ENCODE data around the gene PDE11A.
"Not testable (repeated sequence)": the region's sequence is repeated elsewhere in the genome, so short reads cannot be mapped to it uniquely, and the experiment has no call there.

DNA sequence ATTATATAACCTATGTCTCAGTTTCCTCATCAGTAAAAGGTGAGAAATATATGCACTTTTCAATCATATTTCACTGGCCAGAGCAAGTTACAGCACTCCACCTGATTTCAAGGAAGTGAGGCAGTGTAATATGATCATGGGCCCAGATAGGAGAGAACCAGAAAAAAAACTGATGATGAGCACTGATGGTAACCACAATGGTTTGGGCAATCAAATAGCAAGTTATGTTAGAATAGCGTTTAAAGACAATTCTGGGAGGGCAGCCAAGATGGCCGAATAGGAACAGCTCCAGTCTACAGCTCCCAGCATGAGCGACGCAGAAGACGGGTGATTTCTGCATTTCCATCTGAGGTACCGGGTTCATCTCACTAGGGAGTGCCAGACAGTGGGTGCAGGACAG lies 287.4 kb downstream of the PDE11A start:
- TF ChIP-seq, protein P1, sequence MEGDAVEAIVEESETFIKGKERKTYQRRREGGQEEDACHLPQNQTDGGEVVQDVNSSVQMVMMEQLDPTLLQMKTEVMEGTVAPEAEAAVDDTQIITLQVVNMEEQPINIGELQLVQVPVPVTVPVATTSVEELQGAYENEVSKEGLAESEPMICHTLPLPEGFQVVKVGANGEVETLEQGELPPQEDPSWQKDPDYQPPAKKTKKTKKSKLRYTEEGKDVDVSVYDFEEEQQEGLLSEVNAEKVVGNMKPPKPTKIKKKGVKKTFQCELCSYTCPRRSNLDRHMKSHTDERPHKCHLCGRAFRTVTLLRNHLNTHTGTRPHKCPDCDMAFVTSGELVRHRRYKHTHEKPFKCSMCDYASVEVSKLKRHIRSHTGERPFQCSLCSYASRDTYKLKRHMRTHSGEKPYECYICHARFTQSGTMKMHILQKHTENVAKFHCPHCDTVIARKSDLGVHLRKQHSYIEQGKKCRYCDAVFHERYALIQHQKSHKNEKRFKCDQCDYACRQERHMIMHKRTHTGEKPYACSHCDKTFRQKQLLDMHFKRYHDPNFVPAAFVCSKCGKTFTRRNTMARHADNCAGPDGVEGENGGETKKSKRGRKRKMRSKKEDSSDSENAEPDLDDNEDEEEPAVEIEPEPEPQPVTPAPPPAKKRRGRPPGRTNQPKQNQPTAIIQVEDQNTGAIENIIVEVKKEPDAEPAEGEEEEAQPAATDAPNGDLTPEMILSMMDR (IDR thresholded peaks at IDR 0.05), result not testable (repeated sequence)
- TF ChIP-seq POLR2A (IDR thresholded peaks at IDR 0.05), result not testable (repeated sequence)
